Coronary artery (tissue), 2 donors: ENCODE results near the gene OR51T1.

ENCODE experiments used
- DNase-seq: peaks from one replicate; pipeline ENCODE4 v3.0.0-alpha.2; 2017; ENCODE audit warnings: low spot score
- H3K27ac ChIP-seq, 2 donors: fragments of 200-600 bp; sonication (generic); one replicate each; pipeline ENCODE4 v1.5.1; 2016 to 2019
- H3K4me3 ChIP-seq: fragments of 200-600 bp; sonication (generic); 2 replicates; pipeline ENCODE4 v1.5.1; 2016; ENCODE audit warnings: mild to moderate bottlenecking, moderate library complexity
- CTCF ChIP-seq: fragments of 200-600 bp; sonication (generic); IDR thresholded peaks from one replicate; pipeline ENCODE4 v1.5.1; 2019; ENCODE audit warnings: antibody characterized with exemption

OR51T1 gene

GRCh38 chr11:4926608-4927007, 44.9 kb downstream of the OR51T1 start:
- DNase-seq: no peak
- no peak overlapping the region for H3K4me3 ChIP-seq
- no peak overlapping the region for H3K27ac ChIP-seq
- no peak for TF ChIP-seq CTCF
